ENCODE measurements around the gene APOM. TPM values are rescaled to one million over a fixed set of nuclear protein-coding genes. Genes with fewer than 3 reads are reported as not detected.

Gene APOM
- polyA plus RNA-seq (ENCODE audit: insufficient read length in 3 of 3): 100 to 1,000 TPM; 105 to 114 (median 110) TPM
- long read RNA-seq, donor 1, transcript APOM-201 (6 exons, 1,184 nt): major isoform, 81 of 111 reads
- long read RNA-seq, donor 1, partial matches to known transcripts: 28 of 111 reads
- long read RNA-seq, donor 1, other reads (novel, unspliced or antisense): 0 of 111 reads
- long read RNA-seq, donor 2, transcript APOM-201 (6 exons, 1,184 nt): major isoform, 59 of 81 reads
- long read RNA-seq, donor 2, partial matches to known transcripts: 18 of 81 reads
- long read RNA-seq, donor 2, other reads (novel, unspliced or antisense): 0 of 81 reads
- long read RNA-seq, donor 3, transcript APOM-203 (6 exons, 709 nt): minor isoform, 6 of 182 reads
- long read RNA-seq, donor 3, transcript APOM-201 (6 exons, 1,184 nt): major isoform, 134 of 182 reads
- long read RNA-seq, donor 3, partial matches to known transcripts: 42 of 182 reads
- long read RNA-seq, donor 3, other reads (novel, unspliced or antisense): 0 of 182 reads
- long read RNA-seq, donor 4, transcript APOM-201 (6 exons, 1,184 nt): major isoform, 58 of 163 reads
- long read RNA-seq, donor 4, partial matches to known transcripts: 105 of 163 reads
- long read RNA-seq, donor 4, other reads (novel, unspliced or antisense): 0 of 163 reads
- long read RNA-seq, donor 5: 0 reads
- long read RNA-seq, donor 6, transcript APOM-201 (6 exons, 1,184 nt): major isoform, 65 of 91 reads
- long read RNA-seq, donor 6, partial matches to known transcripts: 23 of 91 reads
- long read RNA-seq, donor 6, other reads (novel, unspliced or antisense): 0 of 91 reads
- long read RNA-seq, donor 7, transcript APOM-201 (6 exons, 1,184 nt): major isoform, 65 of 86 reads
- long read RNA-seq, donor 7, partial matches to known transcripts: 21 of 86 reads
- long read RNA-seq, donor 7, other reads (novel, unspliced or antisense): 0 of 86 reads
- long read RNA-seq, donor 8: 0 reads
- long read RNA-seq, donor 9, transcript APOM-201 (6 exons, 1,184 nt): major isoform, 45 of 72 reads
- long read RNA-seq, donor 9, partial matches to known transcripts: 23 of 72 reads
- long read RNA-seq, donor 9, other reads (novel, unspliced or antisense): 0 of 72 reads
- long read RNA-seq, donor 10, transcript APOM-201 (6 exons, 1,184 nt): major isoform, 89 of 119 reads
- long read RNA-seq, donor 10, transcript APOM-203 (6 exons, 709 nt): minor isoform, 7 of 119 reads
- long read RNA-seq, donor 10, partial matches to known transcripts: 23 of 119 reads
- long read RNA-seq, donor 10, other reads (novel, unspliced or antisense): 0 of 119 reads
- long read RNA-seq, donor 11, transcript APOM-201 (6 exons, 1,184 nt): major isoform, 84 of 186 reads
- long read RNA-seq, donor 11, partial matches to known transcripts: 76 of 186 reads
- long read RNA-seq, donor 11, other reads (novel, unspliced or antisense): 24 of 186 reads
- long read RNA-seq, donor 12, transcript APOM-201 (6 exons, 1,184 nt): major isoform, 22 of 22 reads
- long read RNA-seq, donor 12, partial matches to known transcripts: 0 of 22 reads
- long read RNA-seq, donor 12, other reads (novel, unspliced or antisense): 0 of 22 reads
- long read RNA-seq, donor 13: 0 reads
- long read RNA-seq, donor 14, transcript APOM-201 (6 exons, 1,184 nt): major isoform, 51 of 69 reads
- long read RNA-seq, donor 14, transcript APOM-203 (6 exons, 709 nt): minor isoform, 5 of 69 reads
- long read RNA-seq, donor 14, partial matches to known transcripts: 13 of 69 reads
- long read RNA-seq, donor 14, other reads (novel, unspliced or antisense): 0 of 69 reads
- long read RNA-seq, donor 15, transcript APOM-201 (6 exons, 1,184 nt): major isoform, 36 of 51 reads
- long read RNA-seq, donor 15, partial matches to known transcripts: 14 of 51 reads
- long read RNA-seq, donor 15, other reads (novel, unspliced or antisense): 0 of 51 reads
- long read RNA-seq, donor 16, transcript APOM-203 (6 exons, 709 nt): minor isoform, 7 of 262 reads
- long read RNA-seq, donor 16, transcript APOM-201 (6 exons, 1,184 nt): major isoform, 174 of 262 reads
- long read RNA-seq, donor 16, partial matches to known transcripts: 81 of 262 reads
- long read RNA-seq, donor 16, other reads (novel, unspliced or antisense): 0 of 262 reads

DNA sequence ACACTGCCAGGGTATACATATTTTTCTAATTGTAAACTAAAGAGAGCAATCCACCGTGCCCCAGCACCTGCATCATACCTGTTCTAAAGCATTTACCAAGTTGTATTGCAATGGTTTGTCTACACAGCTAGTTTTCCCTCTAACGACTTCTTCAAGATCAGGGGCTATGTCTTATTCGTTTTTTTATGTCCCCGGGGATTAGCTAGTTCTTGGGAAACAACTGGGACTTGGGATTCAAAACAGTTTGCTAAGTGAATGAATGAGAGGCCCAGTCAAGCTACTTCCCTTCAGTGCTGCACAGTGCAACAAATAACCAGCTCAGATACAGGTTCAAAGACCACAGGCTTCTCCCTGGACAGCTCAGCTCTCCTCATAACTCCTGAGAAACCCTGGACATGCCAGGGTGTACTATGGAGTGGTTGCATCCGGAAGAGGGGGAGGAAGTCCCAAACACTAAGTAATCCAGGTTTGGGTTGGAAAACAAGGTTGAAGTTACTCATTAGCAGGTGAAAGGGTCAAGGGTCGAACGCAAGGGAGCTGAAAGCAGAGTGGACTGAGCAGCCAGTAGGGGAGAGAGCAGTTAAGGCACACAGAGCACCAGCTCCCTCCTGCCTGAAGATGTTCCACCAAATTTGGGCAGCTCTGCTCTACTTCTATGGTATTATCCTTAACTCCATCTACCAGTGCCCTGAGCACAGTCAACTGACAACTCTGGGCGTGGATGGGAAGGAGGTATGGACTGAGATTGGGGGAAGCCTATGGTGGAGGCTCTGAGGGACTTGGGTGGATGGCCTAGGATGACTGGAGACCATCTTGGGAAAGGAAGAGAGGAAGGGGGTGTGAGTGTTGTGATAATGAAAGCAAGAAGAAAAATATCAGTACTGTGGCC, at the start of gene APOM:
Gene APOM, plus strand, starts transcription at position 546 of the 889 bp plus-strand sequence. Its CDS starts 73 bp downstream, at position 619.
- no peak for DNase-seq (ENCODE audit: extremely low read depth in 1 of 11, low read depth in 9 of 11, low spot score in 4 of 11)

DNA sequence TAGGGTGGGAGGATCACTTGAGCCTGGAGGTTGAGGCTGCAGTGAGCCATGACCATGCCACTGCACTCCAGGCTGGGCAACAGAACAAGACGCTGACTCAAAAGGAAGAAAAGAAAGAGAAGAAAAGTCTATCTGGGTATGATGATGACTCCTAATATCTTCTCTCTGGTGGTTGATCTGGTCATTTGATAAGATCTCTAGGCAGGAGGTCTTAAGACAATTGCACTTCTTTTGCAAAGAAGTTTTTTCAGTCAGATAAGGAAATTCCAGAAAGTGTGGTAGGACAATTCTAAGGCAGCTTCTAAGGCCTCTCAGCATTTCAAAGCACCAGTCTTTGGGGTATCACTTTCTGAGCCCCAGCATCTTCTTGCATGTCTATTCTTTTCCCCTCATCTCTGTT, 48.4 kb upstream of the APOM start:
- DNase-seq (ENCODE audit: extremely low read depth in 1 of 11, low read depth in 9 of 11, low spot score in 4 of 11): no peak

DNA sequence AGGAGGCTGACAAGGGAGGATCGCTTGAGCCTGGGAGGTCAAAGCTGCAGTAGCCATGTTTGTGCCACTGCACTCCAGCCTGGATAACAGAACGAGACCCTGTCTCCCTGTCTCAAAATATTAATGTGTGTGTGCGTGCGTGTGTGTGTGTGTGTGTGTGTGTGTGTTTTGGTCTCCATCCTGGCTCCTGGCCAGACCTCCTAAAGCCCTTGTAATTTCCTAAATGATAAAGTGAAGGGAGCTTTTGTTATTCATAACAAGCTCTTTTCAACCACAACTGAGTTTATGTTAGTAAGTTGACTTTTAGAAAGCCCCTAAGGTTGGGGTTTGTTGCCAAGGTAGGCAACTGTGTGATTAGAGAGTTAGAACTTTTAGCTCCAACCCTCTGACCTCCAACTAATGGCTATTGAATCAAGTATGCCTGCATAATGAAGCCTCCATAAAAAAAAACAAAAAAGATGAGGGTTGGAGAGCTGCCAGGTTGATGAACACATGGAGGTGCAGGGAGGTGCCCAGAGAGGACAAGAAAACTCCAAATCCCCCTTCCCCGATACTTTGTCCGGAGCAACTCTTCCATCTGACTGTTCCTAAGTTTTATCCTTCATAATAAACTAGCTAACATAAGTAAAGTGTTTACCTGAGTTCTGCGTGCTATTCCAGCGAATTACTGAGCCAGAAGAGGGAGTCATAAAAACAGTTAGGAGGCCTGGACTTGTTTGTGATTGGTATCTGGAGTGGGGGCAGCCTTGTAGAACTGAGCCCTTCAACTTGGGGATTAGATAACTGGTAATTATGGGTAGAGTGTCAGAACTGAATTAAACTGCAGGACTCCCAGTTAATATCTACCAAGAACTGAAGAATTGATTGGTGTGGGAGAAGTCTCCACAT, 45.9 kb upstream of the APOM start:
- DNase-seq (ENCODE audit: extremely low read depth in 1 of 11, low read depth in 9 of 11, low spot score in 4 of 11): no peak

DNA sequence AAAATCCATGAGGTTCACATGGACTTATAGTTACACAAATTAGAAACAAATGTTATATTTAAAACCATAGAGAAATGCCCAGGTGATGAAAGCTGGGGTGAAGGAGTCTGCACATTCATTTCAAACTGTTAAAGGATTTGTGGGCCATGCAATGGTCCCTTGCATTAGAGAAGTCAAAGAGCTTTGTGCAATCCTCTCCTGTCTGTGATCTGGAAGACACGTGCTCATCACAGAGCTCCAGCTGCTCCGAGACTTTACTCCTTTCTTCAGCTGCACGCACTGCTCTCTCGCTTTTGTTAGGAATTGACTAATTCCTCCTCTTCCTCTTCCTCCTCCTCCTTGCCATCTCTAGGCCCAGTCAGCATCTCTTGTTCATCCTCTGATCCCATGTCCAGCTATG, 44.7 kb upstream of the APOM start:
- no peak for DNase-seq (ENCODE audit: extremely low read depth in 1 of 11, low read depth in 9 of 11, low spot score in 4 of 11)

DNA sequence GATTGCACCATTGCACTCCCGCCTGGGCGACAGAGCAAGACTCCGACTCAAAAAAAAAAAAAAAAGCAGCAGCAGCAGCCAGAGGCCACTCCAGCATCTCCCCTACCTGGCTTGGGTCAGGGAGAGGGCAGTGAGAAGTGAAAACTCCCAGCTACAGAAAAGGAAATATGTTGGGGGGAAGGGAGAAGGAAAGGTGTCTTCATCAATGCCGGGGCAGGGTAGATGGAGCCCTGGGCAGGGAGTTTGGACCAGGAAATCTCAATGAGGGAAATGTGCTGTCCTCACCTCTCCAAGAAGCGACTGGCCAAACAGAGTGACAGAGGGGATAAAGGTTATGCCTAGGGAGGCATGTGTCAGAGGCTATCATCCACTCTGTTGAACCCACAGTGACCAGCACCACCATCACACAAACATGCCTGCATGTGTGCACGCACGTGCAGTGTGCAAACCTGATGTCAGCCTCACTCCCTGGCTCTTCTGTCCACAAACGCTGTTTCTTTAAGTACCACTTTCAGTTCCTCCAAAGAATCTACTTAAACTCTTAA, 41.5 kb upstream of the APOM start:
- DNase-seq (ENCODE audit: extremely low read depth in 1 of 11, low read depth in 9 of 11, low spot score in 4 of 11): no peak

DNA sequence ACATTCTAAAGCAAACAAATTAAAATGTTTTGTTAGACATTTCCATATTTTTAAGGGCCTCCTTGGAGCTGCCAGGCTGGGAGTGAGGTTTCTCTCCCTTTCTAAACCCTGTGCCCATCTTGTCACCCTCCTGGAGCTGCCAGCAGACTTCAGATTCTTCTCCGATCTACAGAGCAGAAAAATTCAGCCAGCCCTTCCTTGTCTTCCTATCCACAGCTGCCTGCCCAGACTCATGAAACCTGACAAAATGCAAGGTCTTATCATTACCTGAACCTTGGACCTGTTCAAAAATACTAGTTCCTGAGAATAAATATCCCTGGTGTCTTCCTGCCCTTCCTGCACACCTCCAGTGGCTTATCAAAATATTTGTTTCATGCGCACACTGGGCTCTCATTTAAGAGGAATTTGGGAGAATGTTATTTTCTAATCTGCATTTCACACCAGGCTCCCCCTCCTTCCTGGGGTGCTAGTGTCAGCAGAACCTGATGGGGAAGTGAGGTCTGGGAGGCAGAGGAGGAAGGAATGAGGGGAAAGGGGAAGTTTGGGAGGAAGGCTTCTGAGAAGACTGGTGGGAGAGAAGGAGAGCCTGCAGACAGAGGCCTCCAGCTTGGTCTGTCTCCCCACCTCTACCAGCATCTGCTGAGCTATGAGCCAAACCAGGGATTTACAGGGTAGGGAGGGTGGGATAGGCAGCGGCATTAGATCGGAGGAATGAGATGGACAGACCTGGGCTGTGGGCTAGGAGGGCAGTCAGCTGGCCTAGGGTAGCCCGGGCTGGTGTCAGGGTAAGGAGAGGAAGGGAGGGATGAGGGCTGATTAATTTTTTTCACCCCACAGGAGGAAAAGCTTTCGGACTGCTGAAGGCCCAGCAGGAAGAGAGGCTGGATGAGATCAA, 40.8 kb upstream of the APOM start, which contains the start of gene AIF1:
Gene AIF1, plus strand, starts transcription at position 551 of the 895 bp plus-strand sequence. Its CDS starts 96 bp downstream, at position 647.
- DNase-seq (ENCODE audit: extremely low read depth in 1 of 11, low read depth in 9 of 11, low spot score in 4 of 11): no peak

DNA sequence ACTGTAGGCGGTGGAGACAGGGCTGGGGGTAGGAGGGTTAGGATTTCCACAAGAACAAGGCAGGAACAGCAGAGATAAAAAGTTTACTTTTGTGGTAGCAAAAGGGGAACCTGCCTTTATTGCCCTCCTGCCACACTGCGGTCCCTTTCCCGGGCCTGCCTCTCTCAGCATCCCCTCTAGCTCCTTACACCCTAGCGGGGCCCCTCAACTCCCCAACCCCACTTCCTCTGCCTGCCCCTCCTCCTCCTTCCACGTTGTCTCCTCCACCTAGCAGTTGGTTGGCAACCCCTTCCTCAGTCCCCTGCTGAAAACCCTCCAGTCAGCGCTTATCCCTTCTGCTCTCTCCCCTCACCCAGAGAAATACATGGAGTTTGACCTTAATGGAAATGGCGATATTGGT, 39.9 kb upstream of the APOM start:
- DNase-seq (ENCODE audit: extremely low read depth in 1 of 11, low read depth in 9 of 11, low spot score in 4 of 11): no peak

DNA sequence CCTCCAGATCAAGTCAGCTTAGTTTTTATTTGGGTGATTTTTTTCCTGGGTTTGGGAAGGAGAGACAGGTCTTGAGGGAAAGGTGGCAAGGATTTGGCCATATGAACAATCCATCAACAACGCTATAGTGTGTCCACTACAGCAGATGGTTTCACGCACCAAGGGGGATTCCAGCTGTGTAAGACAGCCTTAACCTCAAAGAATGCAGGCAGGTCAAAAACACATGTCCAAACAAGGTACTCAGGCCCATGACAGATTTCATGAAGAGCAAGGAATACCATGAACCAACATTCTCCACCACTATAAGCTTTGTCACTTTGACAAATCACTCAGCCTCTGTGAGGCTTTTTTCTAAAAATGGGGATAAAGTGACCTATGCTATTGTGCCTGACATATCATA, 38.7 kb upstream of the APOM start:
- no peak for DNase-seq (ENCODE audit: extremely low read depth in 1 of 11, low read depth in 9 of 11, low spot score in 4 of 11)

DNA sequence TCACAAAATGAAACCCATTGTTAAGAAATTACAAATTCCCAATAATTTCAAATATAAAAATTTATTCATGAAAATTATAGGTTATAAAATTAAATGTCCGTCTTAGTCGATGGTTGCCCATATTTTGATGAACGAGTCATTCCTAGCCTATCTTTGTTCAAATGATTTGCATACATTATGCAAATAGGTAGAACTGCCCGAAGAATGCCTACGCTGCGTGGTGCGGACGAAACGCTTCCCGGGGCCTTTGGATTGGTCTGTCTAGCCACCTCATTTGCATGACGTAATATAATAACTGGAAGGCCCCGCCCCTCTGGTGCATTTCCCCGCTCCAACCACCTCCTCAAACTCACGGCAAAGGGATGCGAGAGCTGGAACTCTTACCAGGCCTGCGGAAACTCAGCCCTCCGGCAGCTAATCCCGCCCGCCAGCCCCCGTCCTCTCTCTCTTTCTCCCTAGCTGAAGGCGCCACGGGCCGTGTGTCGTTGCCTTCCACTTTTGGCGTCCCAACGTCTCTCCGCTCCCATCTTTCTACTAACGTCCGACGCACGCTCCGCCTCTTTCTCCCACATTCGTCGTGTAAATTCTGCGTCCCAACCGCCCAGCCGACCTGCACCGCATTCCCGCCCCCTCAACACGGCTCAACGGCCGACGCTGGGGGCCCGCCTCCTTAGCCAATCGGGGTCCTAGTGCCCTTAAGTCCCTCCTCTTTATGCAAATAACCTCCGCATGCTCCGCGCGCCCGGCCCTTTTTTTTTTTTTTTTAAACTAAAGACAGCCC, 35.7 kb upstream of the APOM start:
- peak; percentile 96 to 99 (median 98) for DNase-seq (ENCODE audit: extremely low read depth in 1 of 11, low read depth in 9 of 11, low spot score in 4 of 11)

DNA sequence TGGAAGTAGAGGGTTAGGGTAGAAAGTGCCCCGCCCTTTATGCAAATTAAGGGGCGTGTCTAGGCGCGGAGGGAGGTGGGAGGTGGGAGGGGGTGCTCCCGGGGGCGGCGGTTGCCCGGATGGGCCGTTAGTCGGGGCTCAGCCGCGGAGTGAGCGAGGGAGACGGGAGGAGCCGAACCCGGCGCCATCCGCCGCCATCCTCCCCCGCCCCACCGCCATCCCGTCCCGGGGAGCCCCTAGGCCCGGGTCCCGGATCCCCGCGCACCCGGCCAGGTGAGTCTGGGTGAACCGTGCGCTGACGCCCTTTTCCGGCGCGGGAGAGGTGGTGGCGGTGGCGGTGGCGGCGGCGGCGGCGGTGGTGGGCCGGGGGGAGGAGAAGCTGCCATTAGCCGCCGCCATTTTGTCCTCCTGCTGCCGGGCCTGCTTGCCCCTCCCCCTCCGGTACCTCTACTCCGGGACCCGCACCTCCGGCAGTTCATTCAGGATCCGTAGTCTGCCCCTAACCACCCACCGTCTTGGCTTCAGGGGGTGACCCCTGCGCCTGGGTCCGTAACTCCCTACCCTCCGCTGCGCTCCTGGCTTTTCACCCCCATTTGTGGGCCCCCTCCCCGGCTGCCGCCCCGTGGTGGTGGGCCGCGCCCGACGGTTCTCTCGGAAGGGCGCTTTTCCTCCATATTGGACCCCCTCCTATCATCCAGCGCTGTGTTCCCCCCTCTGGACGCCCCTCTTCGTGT, 34.9 kb upstream of the APOM start, which contains the start of gene PRRC2A:
Gene PRRC2A, plus strand, starts transcription at position 130 of the 734 bp plus-strand sequence. CDS start 2,075 bp downstream, outside the sequence.
- DNase-seq (ENCODE audit: extremely low read depth in 1 of 11, low read depth in 9 of 11, low spot score in 4 of 11): peak in 9 of 11 donors; percentile 28 to 75 (median 58)

DNA sequence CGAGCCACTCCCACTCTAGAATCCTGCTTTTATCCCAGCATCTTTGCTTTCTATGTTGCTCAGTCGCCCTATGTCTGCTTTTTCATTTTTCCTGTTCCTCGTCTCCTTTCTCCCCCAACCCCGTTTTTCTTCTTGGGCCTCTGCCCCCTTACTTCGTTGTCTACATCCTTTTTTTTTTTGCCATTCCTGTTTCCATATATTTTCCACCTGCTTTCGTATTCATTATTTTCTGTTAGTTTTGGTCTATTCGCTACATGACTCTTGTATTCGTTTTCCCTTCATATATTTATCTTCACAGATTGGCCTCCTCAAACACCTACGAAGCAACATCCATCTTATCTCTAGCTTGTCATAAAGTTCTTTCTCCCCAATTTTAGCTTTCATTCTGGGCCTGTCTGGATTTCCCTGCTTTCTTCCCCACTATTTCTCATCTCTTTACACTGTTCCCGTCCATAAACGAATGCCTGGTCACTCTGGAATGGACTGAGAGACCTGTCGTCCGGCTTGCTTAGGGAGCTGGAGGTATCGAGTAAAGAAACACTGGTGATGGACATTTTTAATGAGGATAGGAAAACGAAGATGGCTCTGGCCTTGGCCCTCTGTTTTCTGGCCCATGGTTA, 34.3 kb upstream of the APOM start:
- DNase-seq (ENCODE audit: extremely low read depth in 1 of 11, low read depth in 9 of 11, low spot score in 4 of 11): no peak

DNA sequence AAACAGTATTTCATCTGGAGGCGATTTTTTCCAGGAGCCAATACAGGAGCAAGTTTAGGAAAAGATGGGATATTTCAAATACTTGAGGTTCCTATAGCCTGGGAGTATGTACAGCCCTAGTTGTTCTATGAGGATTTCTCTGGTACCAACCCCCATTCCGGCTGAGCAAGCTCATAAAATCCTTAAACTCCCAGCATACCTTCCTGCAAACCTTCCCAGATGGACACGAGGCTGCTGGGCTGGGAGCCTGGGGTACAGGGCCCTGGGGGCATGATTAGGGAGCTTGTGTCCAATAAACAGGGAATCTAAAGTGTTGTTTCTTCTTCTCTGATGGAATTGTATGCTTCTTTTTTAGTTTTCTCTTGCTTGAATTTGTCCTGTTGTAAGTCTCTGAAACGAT, 33.7 kb upstream of the APOM start:
- no peak for DNase-seq (ENCODE audit: extremely low read depth in 1 of 11, low read depth in 9 of 11, low spot score in 4 of 11)
